GM13977 (cell line): Measurements from ENCODE around the gene ZBED4.

Source experiments
- DNase-seq: peaks from one replicate; pipeline ENCODE4 v3.0.0; 2012; ENCODE audit warnings: low spot score
- CTCF ChIP-seq: IDR thresholded peaks from 2 replicates; pipeline ENCODE4 v1.5.1; 2012; ENCODE audit warnings: mild to moderate bottlenecking, control low read depth; ENCODE audit not compliant: insufficient read depth; ENCODE audit errors: extremely low read depth, missing control alignments
- in situ Hi-C: fragments of 300-500 bp; cut with MboI; formaldehyde crosslinking; loops from one replicate; pipeline ENCODE4 v1.12.0; 2022; ENCODE audit warnings: low sequenced_read_pairs, low pct_unique_long_range_greater_than_20kb, mixed read lengths, inconsistent platforms; ENCODE audit not compliant: unreplicated experiment

Gene ZBED4

GRCh38 chr22:49917974-49918910 lies 64.6 kb downstream of the ZBED4 start, which contains the start of the genes ALG12 and CRELD2:
TSS of gene ALG12 (minus strand) at chr22:49918438. CDS start at chr22:49913765, 4,673 bp downstream.
TSS of gene CRELD2 (plus strand) at chr22:49918634. CDS start at chr22:49918770, 136 bp downstream.
- TF ChIP-seq CTCF, result no peak
- DNase-seq, result peak; percentile 100
- in situ Hi-C loops, result no loop called here

- no peak for TF ChIP-seq CTCF
- DNase-seq, result no peak
- in situ Hi-C loops, result no loop called here
These were observed 65.6 kb downstream of the ZBED4 start for GRCh38 chr22:49918911-49919881.

- in situ Hi-C loops, result no loop called here
- TF ChIP-seq CTCF, result no peak
- DNase-seq, result no peak
These were observed 67.2 kb downstream of the ZBED4 start for GRCh38 chr22:49920859-49921258.

GRCh38 chr22:49921508-49922278 lies 68.0 kb downstream of the ZBED4 start:
- DNase-seq, result no peak
- in situ Hi-C loops, result no loop called here
- TF ChIP-seq CTCF, result no peak

- TF ChIP-seq CTCF, result no peak
- in situ Hi-C loops, result no loop called here
- no peak for DNase-seq
These were observed 68.8 kb downstream of the ZBED4 start for GRCh38 chr22:49922484-49922883.

GRCh38 chr22:49922926-49923325 lies 69.3 kb downstream of the ZBED4 start:
- DNase-seq, result no peak
- TF ChIP-seq CTCF, result no peak
- in situ Hi-C loops, result no loop called here
